Heart left ventricle (tissue), 16 donors: ENCODE measurements around the gene NUCKS1. TPM values are rescaled to one million over a fixed set of nuclear protein-coding genes. Genes with fewer than 3 reads are reported as not detected.

Source experiments
- ATAC-seq, 4 donors: fragments of 200-7000 bp; cut with Tn5 transposase; one replicate each; pipeline ENCODE4 v1.9.1; 2020 to 2022; ENCODE audit warnings: moderate library complexity in 4 of 4, mild to moderate bottlenecking in 3 of 4, moderate number of reproducible peaks in 1 of 4
- DNase-seq, 5 donors: peaks; one replicate each; pipeline ENCODE4 v3.0.0-alpha.2; 2020
- H3K27ac ChIP-seq, 12 donors: fragments of 200-600 bp; sonication (generic) in 4 of 12; one replicate each; pipeline versions ENCODE4 v1.5.0 to v1.8.0; 2016 to 2022; ENCODE audit warnings: mild to moderate bottlenecking in 2 of 12
- H3K27me3 ChIP-seq, 9 donors: fragments of 200-600 bp; sonication (generic) in 2 of 9; one replicate each; pipeline versions ENCODE4 v1.5.1 to v1.8.0; 2016 to 2022; ENCODE audit warnings: mild to moderate bottlenecking in 3 of 9
- H3K36me3 ChIP-seq, 9 donors: fragments of 200-600 bp; sonication (generic) in 2 of 9; one replicate each; pipeline versions ENCODE4 v1.5.0 to v1.8.0; 2018 to 2022; ENCODE audit warnings: mild to moderate bottlenecking in 2 of 9
- H3K4me1 ChIP-seq, 12 donors: fragments of 200-600 bp; sonication (generic) in 4 of 12; one replicate each; pipeline versions ENCODE4 v1.5.0 to v1.8.0; 2016 to 2022; ENCODE audit warnings: mild to moderate bottlenecking in 3 of 12
- H3K4me3 ChIP-seq, 12 donors: fragments of 200-600 bp; sonication (generic) in 4 of 12; one replicate each; pipeline versions ENCODE4 v1.5.0 to v1.8.0; 2017 to 2022; ENCODE audit warnings: mild to moderate bottlenecking in 9 of 12, moderate library complexity in 4 of 12
- H3K9me3 ChIP-seq, 12 donors: fragments of 200-600 bp; sonication (generic) in 4 of 12; one replicate each; pipeline versions ENCODE4 v1.5.0 to v1.8.0; 2016 to 2022; ENCODE audit warnings: mild to moderate bottlenecking in 1 of 12
- POLR2A ChIP-seq, 2 donors: fragments of 450-650 bp; IDR thresholded peaks; one replicate each; pipeline ENCODE4 v1.6.1; 2017; ENCODE audit warnings: antibody characterized with exemption in 2 of 2, mild to moderate bottlenecking in 2 of 2, moderate library complexity in 2 of 2
- WGBS, 4 donors: extraction: QIAGEN DNeasy Blood & Tissue Kit in 2 of 4; methylation state at CpG; one replicate each; pipeline versions ENCODE4 v1.1.5 to v1.1.7; 2013 to 2018; 5-methylcytosine and 5-hydroxymethylcytosine counted together
- intact Hi-C, 10 donors: fragments of 100-400 bp; cut with DNase I; formaldehyde crosslinking; loops; one replicate each; pipeline versions ENCODE4 v1.11.1 to v1.14.2; 2022
- polyA plus RNA-seq, 2 donors: library from polyadenylated mRNA; stranded (reverse); fragments of 200-250 nt; gene quantifications; one replicate each; pipeline ENCODE4 v1.2.3, GENCODE V29; 2013
- total RNA-seq, 9 donors: library from RNA; depleted of rRNA in 2 of 9; stranded (reverse); fragments of >200 nt in 2 of 9; fragmentation: NEBNext Ultra II Directional in 3 of 9; extraction: Animal tissue kit (Norgen Biotek cat#: 25700) in 3 of 9; gene quantifications; one replicate each; pipeline versions ENCODE4 v1.1.0 to v1.2.4, GENCODE V29; 2016 to 2023
- TF ChIP-seq, protein P1 (sequence below), 12 donors: fragments of 200-600 bp; sonication (generic) in 4 of 12; IDR thresholded peaks; one replicate each; pipeline versions ENCODE4 v1.5.0 to v1.8.0; 2018 to 2022; ENCODE audit warnings: antibody characterized with exemption in 12 of 12, mild to moderate bottlenecking in 5 of 12
- donor health status: ischemic (EF 13 %, LVEDD 7.1; RV severe dilation, severe dysfunction).
- donor health status: healthy with polysubstance abuse.
- donor health status: DM: no; HTN: yes; CAD: no.
- donor health status: DM: no; HTN: no; CAD: no.
- donor health status: ischemic (EF 25% LVEDD 6.9; RV normal size, moderate dysfunction).
- donor health status: ischemic (EF 25% LVEDD 5.7; RV mildly dilated, moderate dysfunction).
- donor health status: healthy.
- donor health status: DM: yes; HTN: yes; CAD: no.
- donor health status: ischemic (EF 35%, LVEDD 5.7; RV mildly dilated, moderate dysfunction).
- donor health status: nonischemic (EF 11% LVEDD 7.7; RV severe dilation, severe dysfunction).
- donor health status: DM: yes; HTN: yes; CAD: no.
- donor health status: PGD.
- donor health status: ischemic (EF 29% LVEDD 5.4; RV normal size, mild dysfunction).
- donor health status: nonischemic (EF 23%, LVEDD 6.1; RV moderate dilation, normal function).

The NUCKS1 gene
- total and polyA plus RNA-seq, 11 donors = 73.4 to 240 (median 198) TPM

DNA sequence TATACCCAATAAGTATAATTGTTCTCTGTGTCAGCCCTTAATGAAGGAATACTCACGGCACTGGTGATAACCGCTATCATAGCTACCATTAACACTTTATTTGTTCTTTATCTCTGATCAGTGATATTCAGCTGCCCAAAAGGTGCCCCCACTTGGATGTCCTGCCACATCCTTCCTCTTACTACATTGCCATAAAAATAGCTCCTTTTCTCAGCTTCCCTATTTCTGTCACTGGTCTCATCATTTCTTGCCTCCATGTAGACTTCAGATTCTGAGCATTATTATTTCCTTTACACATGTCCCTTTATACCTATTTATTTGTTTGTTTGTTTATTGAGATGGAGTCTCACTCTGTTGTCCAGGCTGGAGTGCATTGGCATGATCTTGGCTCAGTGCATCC, 28.0 kb upstream of the NUCKS1 start:
- DNase-seq = no peak
- intact Hi-C loops = no loop called here

GRCh38 chr1:205775717-205776056, 25.7 kb upstream of the NUCKS1 start:
- H3K4me3 ChIP-seq = peak overlapping the region in 10 of 12 donors; percentile 61 to 84 (median 75)
- no peak for DNase-seq
- no peaks in the 10 kb centered on the region for H3K27me3 ChIP-seq
- peak in 3 of 4 donors; percentile 31 to 64 (median 48) for ATAC-seq
- H3K27ac ChIP-seq = peak overlapping the region in 11 of 12 donors; percentile 35 to 89 (median 67)
- intact Hi-C loops = loop anchor here in 3 of 10 donors (1.0 to 2.0 kb wide), 3 partner anchors 25 to 38 kb away; partner anchors contain the start of genes NUCKS1 (in 2 of the 3) and SLC41A1 (in 1 of the 3)
- H3K4me1 ChIP-seq = peaks cover 0 to 36% (median 14%) of the 10 kb centered on the region in 12 donors
- no peak for TF ChIP-seq POLR2A (IDR thresholded peaks at IDR 0.05)
- TF ChIP-seq, protein P1, sequence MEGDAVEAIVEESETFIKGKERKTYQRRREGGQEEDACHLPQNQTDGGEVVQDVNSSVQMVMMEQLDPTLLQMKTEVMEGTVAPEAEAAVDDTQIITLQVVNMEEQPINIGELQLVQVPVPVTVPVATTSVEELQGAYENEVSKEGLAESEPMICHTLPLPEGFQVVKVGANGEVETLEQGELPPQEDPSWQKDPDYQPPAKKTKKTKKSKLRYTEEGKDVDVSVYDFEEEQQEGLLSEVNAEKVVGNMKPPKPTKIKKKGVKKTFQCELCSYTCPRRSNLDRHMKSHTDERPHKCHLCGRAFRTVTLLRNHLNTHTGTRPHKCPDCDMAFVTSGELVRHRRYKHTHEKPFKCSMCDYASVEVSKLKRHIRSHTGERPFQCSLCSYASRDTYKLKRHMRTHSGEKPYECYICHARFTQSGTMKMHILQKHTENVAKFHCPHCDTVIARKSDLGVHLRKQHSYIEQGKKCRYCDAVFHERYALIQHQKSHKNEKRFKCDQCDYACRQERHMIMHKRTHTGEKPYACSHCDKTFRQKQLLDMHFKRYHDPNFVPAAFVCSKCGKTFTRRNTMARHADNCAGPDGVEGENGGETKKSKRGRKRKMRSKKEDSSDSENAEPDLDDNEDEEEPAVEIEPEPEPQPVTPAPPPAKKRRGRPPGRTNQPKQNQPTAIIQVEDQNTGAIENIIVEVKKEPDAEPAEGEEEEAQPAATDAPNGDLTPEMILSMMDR (IDR thresholded peaks at IDR 0.05) = no peak
- H3K9me3 ChIP-seq = no peaks in the 10 kb centered on the region
- H3K36me3 ChIP-seq = peaks cover 0 to 12% (median 0%) of the 10 kb centered on the region in 9 donors

More for the DNA sequence above, 28.0 kb upstream of the NUCKS1 start:
- peaks cover 0 to 2% (median 0%) of the 10 kb centered on the region in 9 donors for H3K36me3 ChIP-seq
- H3K27ac ChIP-seq = no peak overlapping the region
- H3K4me1 ChIP-seq = peaks cover 0 to 34% (median 16%) of the 10 kb centered on the region in 12 donors
- ATAC-seq = no peak
- WGBS, 4 donors = 72 to 85% (median 82%) methylated on average over 2 of the region's 2 CpGs
- H3K9me3 ChIP-seq = no peaks in the 10 kb centered on the region
- no peak overlapping the region for H3K4me3 ChIP-seq
- H3K27me3 ChIP-seq = no peaks in the 10 kb centered on the region
- TF ChIP-seq, protein P1 (IDR thresholded peaks at IDR 0.05) = no peak
- TF ChIP-seq POLR2A (IDR thresholded peaks at IDR 0.05) = no peak

DNA sequence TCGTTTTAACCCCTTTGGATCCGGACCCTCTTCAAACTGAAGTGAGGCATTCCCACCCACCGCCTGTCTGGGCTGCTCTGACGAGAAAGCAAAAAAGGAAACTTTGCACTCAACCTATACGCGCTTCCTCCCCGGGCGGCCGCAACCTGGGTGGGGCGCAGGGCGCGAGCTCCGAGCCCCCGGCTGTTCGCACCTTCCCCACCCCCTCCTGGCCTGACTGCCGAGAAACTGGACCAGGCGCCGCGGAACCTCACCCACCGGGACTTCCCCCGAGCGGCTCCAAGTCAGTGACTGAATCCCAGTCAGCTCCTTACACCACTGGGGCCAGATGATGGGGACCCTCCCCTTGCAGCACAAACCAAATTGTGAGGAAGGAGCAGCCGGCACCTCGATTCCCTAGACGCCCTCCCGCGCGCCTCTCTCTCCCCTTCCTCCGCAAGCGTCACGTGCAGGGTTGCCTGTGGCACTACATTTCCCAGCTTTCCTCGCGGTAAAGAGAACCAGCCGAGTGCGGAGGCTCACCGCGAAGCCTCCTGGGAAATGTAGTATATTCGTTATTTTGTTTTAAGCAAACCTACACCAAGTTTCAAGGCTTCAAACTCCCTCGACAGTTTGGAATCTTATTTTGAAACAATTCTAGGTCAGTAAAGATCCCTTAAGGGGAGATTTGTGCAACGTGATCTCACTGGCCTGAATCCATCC, 25.2 kb upstream of the NUCKS1 start, which contains the start of gene RAB29:
Gene RAB29, minus strand, starts transcription at position 468 of the 702 bp plus-strand sequence. CDS start 526 bp downstream, outside the sequence.
- DNase-seq (peak; percentile 84 to 89 (median 87)), ATAC-seq (peak; percentile 93 to 97 (median 96))
- no peaks in the 10 kb centered on the region for H3K9me3 ChIP-seq
- peak within 1 kb of the TSS; percentile 61 to 84 (median 77) for H3K4me3 ChIP-seq
- peak within 1 kb of the TSS in 11 of 12 donors; percentile 35 to 89 (median 67) for H3K27ac ChIP-seq
- intact Hi-C loops = loop anchor here in 3 of 10 donors (1.0 to 2.0 kb wide), 3 partner anchors 24 to 38 kb away; partner anchors contain the start of genes NUCKS1 (in 2 of the 3) and SLC41A1 (in 1 of the 3)
- peaks cover 0 to 17% (median 4%) of the 10 kb centered on the region in 9 donors for H3K36me3 ChIP-seq
- WGBS, 4 donors = 0 to 2% (median 1%) methylated on average over 19 to 40 of the region's 40 CpGs
- H3K4me1 ChIP-seq = peaks cover 0 to 36% (median 14%) of the 10 kb centered on the region in 12 donors
- no peaks in the 10 kb centered on the region for H3K27me3 ChIP-seq
- TF ChIP-seq, protein P1 (IDR thresholded peaks at IDR 0.05) = no peak
- peak in 1 of 2 donors; percentile 65 for TF ChIP-seq POLR2A (IDR thresholded peaks at IDR 0.05)
